Measurements from ENCODE around the gene SSTR1. TPM values are rescaled to one million over a fixed set of nuclear protein-coding genes. Genes with fewer than 3 reads are reported as not detected.

SSTR1 gene
- total RNA-seq, 1 donor from 2014 or later = not detected

DNA sequence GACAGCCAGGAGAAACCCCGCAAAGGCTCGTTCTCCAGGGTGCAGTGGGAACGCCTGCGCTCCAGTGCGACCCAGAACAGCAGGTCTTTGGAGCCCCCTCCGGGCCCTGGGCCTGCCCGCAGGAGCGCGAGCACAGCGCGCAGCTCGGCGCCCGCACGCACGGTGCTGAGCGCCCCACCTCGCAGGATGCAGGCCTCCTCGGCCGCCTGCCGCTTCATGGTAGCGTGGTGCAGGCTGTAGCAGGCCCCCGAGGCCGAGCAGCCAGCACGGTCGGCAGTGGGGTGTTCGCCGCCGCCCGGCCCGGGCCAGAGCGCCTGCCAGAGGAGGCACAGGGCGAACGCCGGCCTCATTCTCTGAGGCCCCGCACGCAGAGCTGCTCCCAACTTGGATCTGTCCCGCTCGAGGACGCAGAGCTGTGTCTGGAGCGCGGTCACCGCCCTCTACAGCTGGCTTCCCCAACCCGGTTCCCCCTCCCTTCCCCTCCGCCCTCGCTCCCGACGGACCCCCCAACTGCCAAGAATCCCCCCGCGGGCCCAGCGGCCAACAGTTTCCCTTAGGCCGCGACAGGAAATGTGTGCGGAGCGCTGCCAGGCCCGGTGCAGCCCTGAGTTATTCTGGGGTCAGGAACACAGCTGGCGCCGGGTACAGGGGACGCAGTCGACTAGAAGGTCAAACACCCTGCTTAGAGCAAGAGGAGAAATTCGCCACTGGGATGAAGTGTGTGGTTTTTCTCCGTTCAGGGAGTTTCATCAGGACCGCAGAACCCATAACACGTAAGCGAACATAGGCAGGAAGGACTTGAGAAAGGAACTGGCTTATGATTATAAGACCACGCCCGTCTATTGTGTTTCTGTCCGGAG, 48.2 kb downstream of the SSTR1 start, which contains the start of gene CLEC14A:
TSS of gene CLEC14A (minus strand) at position 421 of the 860 bp plus-strand sequence. CDS start at position 350, 71 bp downstream.
- peak; percentile 18 to 46 for DNase-seq (ENCODE audit: low spot score in 2 of 2, unreplicated experiment in 2 of 2)
- TF ChIP-seq, protein P1, sequence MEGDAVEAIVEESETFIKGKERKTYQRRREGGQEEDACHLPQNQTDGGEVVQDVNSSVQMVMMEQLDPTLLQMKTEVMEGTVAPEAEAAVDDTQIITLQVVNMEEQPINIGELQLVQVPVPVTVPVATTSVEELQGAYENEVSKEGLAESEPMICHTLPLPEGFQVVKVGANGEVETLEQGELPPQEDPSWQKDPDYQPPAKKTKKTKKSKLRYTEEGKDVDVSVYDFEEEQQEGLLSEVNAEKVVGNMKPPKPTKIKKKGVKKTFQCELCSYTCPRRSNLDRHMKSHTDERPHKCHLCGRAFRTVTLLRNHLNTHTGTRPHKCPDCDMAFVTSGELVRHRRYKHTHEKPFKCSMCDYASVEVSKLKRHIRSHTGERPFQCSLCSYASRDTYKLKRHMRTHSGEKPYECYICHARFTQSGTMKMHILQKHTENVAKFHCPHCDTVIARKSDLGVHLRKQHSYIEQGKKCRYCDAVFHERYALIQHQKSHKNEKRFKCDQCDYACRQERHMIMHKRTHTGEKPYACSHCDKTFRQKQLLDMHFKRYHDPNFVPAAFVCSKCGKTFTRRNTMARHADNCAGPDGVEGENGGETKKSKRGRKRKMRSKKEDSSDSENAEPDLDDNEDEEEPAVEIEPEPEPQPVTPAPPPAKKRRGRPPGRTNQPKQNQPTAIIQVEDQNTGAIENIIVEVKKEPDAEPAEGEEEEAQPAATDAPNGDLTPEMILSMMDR (IDR thresholded peaks at IDR 0.05; ENCODE audit: unreplicated experiment) = no peak
- Mint-ChIP-seq H3K27me3 (ENCODE audit: low read depth) (peaks cover 71% of the 10 kb centered on the region), H3K27ac (no peak within 1 kb of the TSS), H3K4me3 (peak within 1 kb of the TSS; percentile 56), H3K9me3 (peaks cover 3% of the 10 kb centered on the region), H3K4me1 (peaks cover 6% of the 10 kb centered on the region), H3K36me3 (no peaks in the 10 kb centered on the region)

DNA sequence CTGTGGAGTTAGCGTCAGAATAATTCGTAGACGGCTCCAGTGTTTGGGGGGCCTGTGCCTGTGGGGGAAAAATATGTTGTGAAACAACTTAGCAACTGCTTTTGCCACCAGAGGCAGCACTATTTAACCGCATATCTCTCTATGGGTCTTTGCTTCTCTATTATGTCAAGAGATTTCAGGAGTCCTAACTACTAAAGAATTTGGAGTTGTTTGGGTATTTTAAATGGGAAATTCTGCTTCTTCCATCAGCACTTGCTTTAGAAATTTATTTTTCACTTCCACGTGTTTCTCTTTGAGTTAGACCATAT, 48.8 kb downstream of the SSTR1 start:
- H3K9me3 Mint-ChIP-seq = peaks cover 9% of the 10 kb centered on the region
- TF ChIP-seq, protein P1 (IDR thresholded peaks at IDR 0.05; ENCODE audit: unreplicated experiment) = no peak
- no peaks in the 10 kb centered on the region for H3K36me3 Mint-ChIP-seq
- peaks cover 75% of the 10 kb centered on the region for H3K27me3 Mint-ChIP-seq (ENCODE audit: low read depth)
- no peak for DNase-seq (ENCODE audit: low spot score in 2 of 2, unreplicated experiment in 2 of 2)
- no peak overlapping the region for H3K27ac Mint-ChIP-seq
- H3K4me1 Mint-ChIP-seq = peaks cover 6% of the 10 kb centered on the region
- H3K4me3 Mint-ChIP-seq = peak overlapping the region; percentile 51

DNA sequence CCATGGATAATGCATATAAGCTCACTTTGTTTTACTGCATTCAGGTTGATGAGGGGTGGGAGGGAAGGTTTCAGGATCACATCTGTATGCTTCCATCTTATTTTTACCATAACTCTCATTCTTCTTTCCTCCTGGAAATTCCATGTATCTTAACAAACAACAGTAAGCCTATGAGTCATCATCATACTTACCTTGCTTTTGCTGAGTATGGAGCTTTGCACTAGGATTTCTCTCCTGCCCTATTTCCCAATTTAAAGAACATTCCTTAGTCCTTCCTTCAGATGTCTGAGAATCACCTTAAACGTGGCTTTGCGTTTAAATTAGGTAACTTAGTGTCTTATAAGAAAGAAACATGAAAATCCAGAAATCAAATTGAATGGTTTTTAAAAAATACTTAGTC, 49.8 kb downstream of the SSTR1 start:
- H3K27me3 Mint-ChIP-seq (ENCODE audit: low read depth) = peaks cover 78% of the 10 kb centered on the region
- peaks cover 18% of the 10 kb centered on the region for H3K9me3 Mint-ChIP-seq
- no peak overlapping the region for H3K27ac Mint-ChIP-seq
- H3K36me3 Mint-ChIP-seq = no peaks in the 10 kb centered on the region
- TF ChIP-seq, protein P1 (IDR thresholded peaks at IDR 0.05; ENCODE audit: unreplicated experiment) = no peak
- peaks cover 6% of the 10 kb centered on the region for H3K4me1 Mint-ChIP-seq
- no peak for DNase-seq (ENCODE audit: low spot score in 2 of 2, unreplicated experiment in 2 of 2)
- H3K4me3 Mint-ChIP-seq = no peak overlapping the region

DNA sequence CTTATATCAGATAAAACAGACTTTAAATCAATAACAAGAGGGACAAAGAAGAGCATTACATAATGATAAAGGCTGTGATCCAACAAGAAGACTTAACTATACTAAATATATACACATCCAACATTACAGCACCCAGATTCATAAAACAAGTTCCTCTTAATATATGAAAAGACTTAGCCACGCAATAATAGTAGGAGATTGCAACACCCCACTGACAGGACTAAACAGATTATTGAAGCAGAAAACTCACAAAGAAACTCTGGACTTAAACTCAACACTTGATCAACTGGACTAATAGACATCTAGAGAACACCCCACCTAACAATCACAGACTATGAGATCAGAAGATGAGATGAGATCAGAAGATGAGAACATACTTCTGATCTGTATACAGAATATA, 53.9 kb downstream of the SSTR1 start:
- Mint-ChIP-seq H3K27ac (no peak overlapping the region), H3K27me3 (ENCODE audit: low read depth) (peaks cover 52% of the 10 kb centered on the region), H3K4me1 (no peaks in the 10 kb centered on the region), H3K36me3 (peaks cover 1% of the 10 kb centered on the region), H3K4me3 (no peak overlapping the region), H3K9me3 (peaks cover 34% of the 10 kb centered on the region)
- no peak for DNase-seq (ENCODE audit: low spot score in 2 of 2, unreplicated experiment in 2 of 2)
- TF ChIP-seq, protein P1 (IDR thresholded peaks at IDR 0.05; ENCODE audit: unreplicated experiment) = no peak

Other genes with a start within 250 kb of the SSTR1 start
- gene CLEC14A, start 48.2 kb downstream of the SSTR1 start, total RNA-seq = 0.13 TPM in 1 of 3 replicates, not detected in the others